H1 (cell line): ENCODE data around the gene RFX2. TPM values are rescaled to one million over a fixed set of nuclear protein-coding genes. Genes with fewer than 3 reads are reported as not detected.

Source experiments
- CTCF ChIA-PET: fragments of 300-600 bp; sonication (Branson Sonifier 250); formaldehyde crosslinking; loops from one replicate; lab custom pipeline; 2021; ENCODE audit not compliant: partially characterized antibody; lab: Charles Lee
- POLR2A ChIA-PET: fragments of 300-600 bp; sonication (Branson Sonifier 250); formaldehyde crosslinking; loops from one replicate; lab custom pipeline; 2021; ENCODE audit warnings: inconsistent platforms; ENCODE audit not compliant: partially characterized antibody; lab: Charles Lee
- DNase-seq, 2 experiments: peaks; one replicate each; pipeline versions ENCODE4 v3.0.0 to v3.0.0-alpha.2; 2010 to 2022; ENCODE audit warnings: low spot score in 2 of 2, low read depth in 1 of 2, mixed read lengths in 1 of 2
- FAIRE-seq: peaks from 2 replicates; lab custom pipeline; 2011; peaks lifted over from hg19 to GRCh38; lab: Jason Lieb, UNC
- H2AFZ ChIP-seq: 2 replicates; pipeline ENCODE4 v1.8.1; 2012; ENCODE audit warnings: low read length, inconsistent platforms
- H2AK5ac ChIP-seq: 2 replicates; pipeline ENCODE4 v1.6.1; 2013; ENCODE audit warnings: low read depth, low read length
- H2BK120ac ChIP-seq: replicated peaks from 2 replicates; pipeline ENCODE3; 2013; ENCODE audit warnings: low read depth, low read length, inconsistent platforms
- H2BK12ac ChIP-seq: 2 replicates; pipeline ENCODE4 v1.6.1; 2013; ENCODE audit warnings: low read depth, low read length
- H2BK15ac ChIP-seq: 2 replicates; pipeline ENCODE4 v1.6.1; 2013; ENCODE audit warnings: low read length
- H2BK20ac ChIP-seq: 2 replicates; pipeline ENCODE4 v1.6.1; 2013; ENCODE audit warnings: low read length
- H2BK5ac ChIP-seq: 2 replicates; pipeline ENCODE4 v1.6.1; 2013; ENCODE audit warnings: low read depth, low read length
- H3K14ac ChIP-seq: 2 replicates; pipeline ENCODE4 v1.6.1; 2013; ENCODE audit warnings: inconsistent platforms; ENCODE audit not compliant: insufficient read length
- H3K18ac ChIP-seq: 2 replicates; pipeline ENCODE4 v1.6.1; 2013; ENCODE audit warnings: low read length; ENCODE audit errors: extremely low read depth
- H3K23ac ChIP-seq: 2 replicates; pipeline ENCODE4 v1.6.1; 2013; ENCODE audit warnings: inconsistent platforms; ENCODE audit not compliant: insufficient read length
- H3K23me2 ChIP-seq: 2 replicates; pipeline ENCODE4 v1.6.1; 2013; ENCODE audit warnings: low read depth, low read length
- H3K27ac ChIP-seq: 2 replicates; pipeline ENCODE4 v1.6.1; 2011; ENCODE audit warnings: low read depth, low read length, inconsistent platforms
- H3K27me3 ChIP-seq, 4 experiments: replicated peaks in 1 of 4; 1 replicate in 1 of 4; 2 replicates in 3 of 4; pipeline versions ENCODE4 v1.6.1 to v1.8.1; 2011 to 2013; ENCODE audit warnings: low read length in 3 of 4, mild to moderate bottlenecking in 3 of 4, inconsistent platforms in 2 of 4, mixed read lengths in 2 of 4, moderate library complexity in 1 of 4; ENCODE audit not compliant: control insufficient read depth in 3 of 4, insufficient read depth in 3 of 4; ENCODE audit errors: extremely low read depth in 1 of 4
- H3K36me3 ChIP-seq, 4 experiments: 2 replicates each; pipeline versions ENCODE4 v1.6.1 to v1.8.1; 2011 to 2013; ENCODE audit warnings: mild to moderate bottlenecking in 4 of 4, low read length in 3 of 4, moderate library complexity in 2 of 4, control low read depth in 1 of 4, inconsistent platforms in 1 of 4; ENCODE audit not compliant: insufficient read depth in 4 of 4, control insufficient read depth in 2 of 4
- H3K4ac ChIP-seq: replicated peaks from 2 replicates; pipeline ENCODE3; 2013; ENCODE audit warnings: low read length, low read depth, mixed read lengths, inconsistent platforms; ENCODE audit not compliant: insufficient read length
- H3K4me1 ChIP-seq, 4 experiments: replicated peaks in 1 of 4; 1 replicate in 1 of 4; 2 replicates in 3 of 4; pipeline versions ENCODE4 v1.6.1 to v1.8.1; 2011 to 2013; ENCODE audit warnings: low read length in 3 of 4, inconsistent platforms in 2 of 4, mixed read lengths in 1 of 4; ENCODE audit not compliant: insufficient read depth in 4 of 4, control insufficient read depth in 3 of 4
- H3K4me2 ChIP-seq, 2 experiments: 2 replicates each; pipeline versions ENCODE4 v1.6.1 to v1.8.1; 2011 to 2013; ENCODE audit warnings: low read depth in 2 of 2, low read length in 2 of 2, control low read depth in 1 of 2, inconsistent platforms in 1 of 2, mild to moderate bottlenecking in 1 of 2; ENCODE audit not compliant: insufficient read depth in 1 of 2
- H3K4me3 ChIP-seq, 4 experiments: fragments of 200-600, 300-600 bp in 1 of 4; sonication (generic), shearing (Covaris generic), sonication (Bioruptor Twin) in 1 of 4; 2 replicates each; pipeline versions ENCODE4 v1.5.1 to v1.8.1; 2011 to 2016; ENCODE audit warnings: low read length in 4 of 4, low read depth in 3 of 4, control low read depth in 2 of 4, inconsistent platforms in 2 of 4, mild to moderate bottlenecking in 2 of 4, mixed read lengths in 1 of 4, moderate library complexity in 1 of 4; ENCODE audit not compliant: insufficient read depth in 2 of 4; ENCODE audit errors: extremely low read depth in 1 of 4
- H3K56ac ChIP-seq: replicated peaks from 2 replicates; pipeline ENCODE3; 2013; ENCODE audit warnings: low read depth, mild to moderate bottlenecking, mixed read lengths, low read length, inconsistent platforms; ENCODE audit not compliant: insufficient read length
- H3K79me1 ChIP-seq: 2 replicates; pipeline ENCODE4 v1.6.1; 2013; ENCODE audit warnings: low read depth, low read length, control low read depth
- H3K79me2 ChIP-seq, 2 experiments: 2 replicates each; pipeline versions ENCODE4 v1.6.1 to v1.8.1; 2012 to 2013; ENCODE audit warnings: low read length in 2 of 2, mild to moderate bottlenecking in 2 of 2, inconsistent platforms in 1 of 2; ENCODE audit not compliant: insufficient read depth in 2 of 2, control insufficient read depth in 1 of 2
- H3K9ac ChIP-seq, 4 experiments: replicated peaks in 1 of 4; 1 replicate in 1 of 4; 2 replicates in 3 of 4; pipeline versions ENCODE4 v1.6.1 to v1.8.1; 2011 to 2013; ENCODE audit warnings: low read depth in 3 of 4, low read length in 3 of 4, control low read depth in 2 of 4, mild to moderate bottlenecking in 2 of 4, moderate library complexity in 2 of 4, inconsistent platforms in 1 of 4; ENCODE audit errors: extremely low read depth in 1 of 4
- H3K9me3 ChIP-seq, 2 experiments: 2 replicates each; pipeline versions ENCODE4 v1.6.1 to v1.8.1; 2012 to 2013; ENCODE audit warnings: mild to moderate bottlenecking in 2 of 2, moderate library complexity in 2 of 2, control low read depth in 1 of 2, inconsistent platforms in 1 of 2, low read depth in 1 of 2, low read length in 1 of 2, mixed read lengths in 1 of 2; ENCODE audit not compliant: insufficient read depth in 2 of 2
- H4K20me1 ChIP-seq, 2 experiments: replicated peaks in 1 of 2; 2 replicates each; pipeline versions ENCODE3 to v1.8.1; 2011 to 2013; ENCODE audit warnings: inconsistent platforms in 2 of 2, low read length in 2 of 2, mild to moderate bottlenecking in 1 of 2; ENCODE audit not compliant: insufficient read depth in 2 of 2, control insufficient read depth in 1 of 2
- H4K5ac ChIP-seq: 2 replicates; pipeline ENCODE4 v1.6.1; 2013; ENCODE audit warnings: low read length, low read depth, mixed read lengths, inconsistent platforms; ENCODE audit not compliant: insufficient read length
- H4K8ac ChIP-seq: 2 replicates; pipeline ENCODE4 v1.8.0; 2013; ENCODE audit warnings: mild to moderate bottlenecking, moderate library complexity, low read length, inconsistent platforms; ENCODE audit not compliant: insufficient read depth; ENCODE audit errors: extremely low read depth
- H4K91ac ChIP-seq: replicated peaks from 2 replicates; pipeline ENCODE3; 2013; ENCODE audit warnings: low read length, mixed read lengths, inconsistent platforms; ENCODE audit not compliant: insufficient read length
- ASH2L ChIP-seq: fragments of 200-600, 300-600 bp; sonication (generic); IDR thresholded peaks from one replicate; pipeline ENCODE4 v1.7.1; 2017; ENCODE audit warnings: low read length
- CREB1 ChIP-seq: IDR thresholded peaks from 2 replicates; pipeline ENCODE4 v1.6.1; 2012; ENCODE audit warnings: inconsistent platforms
- GTF2F1 ChIP-seq: IDR thresholded peaks from 2 replicates; pipeline ENCODE4 v1.6.1; 2012; ENCODE audit warnings: low read depth, low read length, improper control_type of control experiment, borderline replicate concordance
- RFX5 ChIP-seq: IDR thresholded peaks from 2 replicates; pipeline ENCODE4 v1.6.1; 2011; ENCODE audit warnings: low read depth, low read length, improper control_type of control experiment, borderline replicate concordance
- TEAD4 ChIP-seq: IDR thresholded peaks from 2 replicates; pipeline ENCODE4 v1.6.1; 2012; ENCODE audit warnings: low read depth, low read length, inconsistent platforms, mixed read lengths
- WGBS, 2 experiments: shearing (Covaris generic) in 1 of 2; methylation state at CpG; one replicate each; pipeline versions ENCODE4 v1.1.6 to v1.1.7; 2013 to 2015; ENCODE audit warnings: low lambda C conversion rate in 2 of 2, mixed read lengths in 2 of 2, inconsistent platforms in 1 of 2, low coverage in 1 of 2, missing lambda C conversion rate in 1 of 2; ENCODE audit not compliant: insufficient replicate concordance in 2 of 2, insufficient coverage in 1 of 2, insufficient read length in 1 of 2; ENCODE audit errors: extremely low coverage in 1 of 2, missing lambda C conversion rate in 1 of 2; 5-methylcytosine and 5-hydroxymethylcytosine counted together
- polyA plus RNA-seq, 7 experiments: library from polyadenylated mRNA; depleted of rRNA in 3 of 7; stranded (reverse) in 5 of 7; unstranded in 2 of 7; fragments of >200 nt in 5 of 7; fragments of 200-250 nt in 2 of 7; gene quantifications; 1 replicate in 5 of 7; 2 replicates in 1 of 7; 4 replicates in 1 of 7; pipeline versions ENCODE4 v1.2.1 to v1.2.3, GENCODE V29; 2011 to 2013; ENCODE audit warnings: missing spikeins in 2 of 7, mixed read lengths in 2 of 7
- total RNA-seq: library from RNA; stranded (reverse); fragmentation: NEBNext Ultra II Directional; extraction: Animal tissue kit (Norgen Biotek cat#: 25700); gene quantifications from 2 replicates; pipeline ENCODE4 v1.2.1, GENCODE V29; 2021
- TF ChIP-seq, protein P1 (sequence below): IDR thresholded peaks from 2 replicates; pipeline ENCODE4 v1.6.1; 2012; ENCODE audit warnings: inconsistent platforms

RFX2 gene
- total and polyA plus RNA-seq, 2 of the 8 experiments (the other 6 are each of a cell fraction or from before 2014, with no cell fraction given): 4.8 to 5.3 TPM

DNA sequence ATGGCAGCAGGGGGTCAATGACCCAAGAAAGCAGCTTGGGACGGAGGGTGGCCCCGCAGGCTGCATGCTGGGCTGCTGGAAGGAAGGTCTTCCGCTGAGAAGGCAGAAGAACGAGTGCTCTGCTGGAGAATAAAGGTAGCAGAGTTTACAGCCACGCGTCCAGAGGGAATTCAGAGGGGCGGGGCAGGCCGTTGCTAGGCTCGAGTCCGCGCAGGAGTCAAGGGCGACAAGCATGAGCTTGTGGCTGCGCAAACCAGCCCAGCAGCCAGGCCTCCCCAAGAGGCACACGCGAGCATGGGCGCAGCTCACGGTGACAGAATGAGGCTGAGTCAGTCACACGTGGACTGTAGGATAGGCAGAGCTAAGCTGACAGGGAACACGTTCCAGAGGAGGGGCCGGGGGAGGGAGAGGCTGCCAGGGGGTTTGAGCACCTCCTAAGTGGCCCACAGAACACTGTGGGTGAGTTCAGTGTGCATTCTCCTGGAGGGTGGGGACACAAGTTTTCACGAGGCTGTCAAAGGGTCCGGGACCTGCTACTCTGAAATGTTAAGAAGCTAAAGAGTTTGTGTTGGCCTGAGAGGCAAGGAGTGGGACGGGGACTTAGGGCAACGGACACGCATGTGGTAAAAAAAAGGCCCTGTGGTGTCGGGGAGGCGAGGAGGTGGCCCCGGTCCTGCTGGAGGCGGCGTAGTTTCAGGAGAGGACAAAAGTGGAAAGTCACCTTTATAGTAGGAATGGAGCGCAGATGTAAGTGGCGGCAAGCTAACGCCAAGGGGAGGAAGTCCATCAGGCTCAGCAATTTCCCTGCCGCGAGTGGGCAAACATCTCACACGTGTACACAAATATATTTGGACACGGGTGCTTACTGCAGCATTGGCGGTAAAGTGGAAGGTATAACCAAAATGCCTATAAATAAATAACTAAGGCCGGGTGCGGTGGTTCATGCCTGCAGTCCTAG lies 17.7 kb downstream of the RFX2 start:
- Histone ChIP-seq H3K9ac (no peak overlapping the region; a peak in 1 of 7 replicates), H3K79me2 (no peaks in the 10 kb centered on the region)

More for the DNA sequence above, 17.7 kb downstream of the RFX2 start:
- Histone ChIP-seq H4K20me1 (no peaks in the 10 kb centered on the region), H4K91ac (no peak overlapping the region), H4K8ac (0 out of 2 replicates have a peak overlapping the region, but pooled peaks have one; percentile 37), H3K4me2 (peak overlapping the region; percentile 84 to 93), H2AK5ac (no peak overlapping the region), H2AFZ (peak overlapping the region; percentile 79), H3K79me1 (no peaks in the 10 kb centered on the region), H3K4me3 (peak overlapping the region; percentile 11 to 57 (median 36); a peak in 6 of 8 replicates), H2BK120ac (no peak overlapping the region), H3K23me2 (peaks cover 4% of the 10 kb centered on the region; the same call in 1 of the 2 replicates), H3K9me3 (no peaks in the 10 kb centered on the region), H3K4me1 (peaks cover 0 to 11% (median 8%) of the 10 kb centered on the region in 4 experiments; a peak in 5 of 7 replicates), H2BK5ac (no peak overlapping the region; the same call in 1 of the 2 replicates), H3K36me3 (no peaks in the 10 kb centered on the region), H2BK15ac (no peak overlapping the region; the same call in 1 of the 2 replicates), H3K27ac (no peak overlapping the region), H3K18ac (peak overlapping the region; percentile 60), H2BK12ac (peak overlapping the region; percentile 44; the same call in 1 of the 2 replicates), H3K56ac (no peak overlapping the region), H3K23ac (no peak overlapping the region), H3K4ac (no peak overlapping the region), H3K27me3 (peaks cover 0 to 15% (median 13%) of the 10 kb centered on the region in 4 experiments; a peak in 6 of 7 replicates), H2BK20ac (no peak overlapping the region), H4K5ac (no peak overlapping the region), H3K14ac (no peak overlapping the region)
- DNase-seq (peak in 1 of 2 experiments; percentile 34), FAIRE-seq (no peak)
- POLR2A ChIA-PET: interaction anchor here (1.3 kb wide), 1 partner anchor 30 kb away, joined by 3 read pairs; no protein-coding TSS in a partner anchor
- WGBS, 2 experiments: 48% methylated on average over 39 of the region's 40 CpGs; no CpG with 5 or more reads in 1 of the 2 experiments
- TF ChIP-seq GTF2F1 (no peak), RFX5 (no peak), ASH2L (peak; percentile 34), CREB1 (no peak), TEAD4 (peak; percentile 56; the same call in 1 of the 2 replicates)
- TF ChIP-seq, protein P1, sequence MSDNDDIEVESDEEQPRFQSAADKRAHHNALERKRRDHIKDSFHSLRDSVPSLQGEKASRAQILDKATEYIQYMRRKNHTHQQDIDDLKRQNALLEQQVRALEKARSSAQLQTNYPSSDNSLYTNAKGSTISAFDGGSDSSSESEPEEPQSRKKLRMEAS: peak; percentile 80
- CTCF ChIA-PET: interaction anchor here (0.7 to 1.9 kb wide), 10 partner anchors 11 to 142 kb away, joined by 3 to 14 read pairs (median 3); no protein-coding TSS in a partner anchor
